HG03378 (cell line): ENCODE results near the gene GNPTG.

ENCODE experiments used
- ATAC-seq: cut with Tn5 transposase; IDR thresholded peaks from one replicate; pipeline ENCODE4 v1.9.1; 2021; ENCODE audit warnings: mild to moderate bottlenecking, moderate library complexity; ENCODE audit not compliant: unreplicated experiment

GNPTG gene

DNA sequence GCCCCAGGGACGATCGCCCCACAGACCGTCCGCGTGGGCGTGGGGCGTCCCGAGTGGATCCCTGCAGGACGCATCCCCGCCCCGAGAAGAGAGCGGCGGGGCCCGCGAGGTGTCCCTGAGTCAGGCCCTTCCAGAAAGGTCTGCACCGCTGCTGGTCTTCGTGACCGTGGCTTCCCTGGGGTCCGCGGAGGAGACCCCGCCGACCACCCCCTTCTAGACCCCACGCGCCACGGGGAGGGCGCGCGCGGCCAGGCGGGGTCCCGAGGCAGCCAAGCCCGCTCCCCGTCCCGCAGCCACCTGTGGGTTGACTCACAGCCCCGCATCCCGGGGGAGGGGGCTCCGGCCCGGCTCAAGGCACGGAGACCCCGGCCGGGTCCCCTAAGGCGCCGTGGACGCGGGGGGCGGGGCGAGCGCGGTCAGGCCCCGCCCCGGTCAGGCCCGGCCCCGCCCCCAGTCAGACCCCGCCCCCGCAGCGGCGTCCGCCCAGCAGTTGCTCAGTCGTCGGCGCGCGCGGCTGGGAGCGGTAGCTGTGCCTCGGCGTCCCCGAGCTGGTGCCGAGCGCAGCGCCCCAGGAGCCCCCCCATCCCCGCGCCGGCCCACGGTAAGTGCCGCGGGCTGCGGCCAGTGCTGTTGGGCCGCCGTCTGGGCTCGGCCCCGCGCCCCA is 18.4 kb upstream of the GNPTG start, which contains the start of gene BAIAP3:
TSS of gene BAIAP3 (plus strand) at position 497 of the 664 bp plus-strand sequence. CDS start 4,905 bp downstream, outside the sequence.
- no peak for ATAC-seq

- no peak for ATAC-seq
Observed at GRCh38 chr16:1333854-1334700, 17.7 kb upstream of the GNPTG start.

- no peak for ATAC-seq
Observed at GRCh38 chr16:1334739-1335138, 17.0 kb upstream of the GNPTG start.

DNA sequence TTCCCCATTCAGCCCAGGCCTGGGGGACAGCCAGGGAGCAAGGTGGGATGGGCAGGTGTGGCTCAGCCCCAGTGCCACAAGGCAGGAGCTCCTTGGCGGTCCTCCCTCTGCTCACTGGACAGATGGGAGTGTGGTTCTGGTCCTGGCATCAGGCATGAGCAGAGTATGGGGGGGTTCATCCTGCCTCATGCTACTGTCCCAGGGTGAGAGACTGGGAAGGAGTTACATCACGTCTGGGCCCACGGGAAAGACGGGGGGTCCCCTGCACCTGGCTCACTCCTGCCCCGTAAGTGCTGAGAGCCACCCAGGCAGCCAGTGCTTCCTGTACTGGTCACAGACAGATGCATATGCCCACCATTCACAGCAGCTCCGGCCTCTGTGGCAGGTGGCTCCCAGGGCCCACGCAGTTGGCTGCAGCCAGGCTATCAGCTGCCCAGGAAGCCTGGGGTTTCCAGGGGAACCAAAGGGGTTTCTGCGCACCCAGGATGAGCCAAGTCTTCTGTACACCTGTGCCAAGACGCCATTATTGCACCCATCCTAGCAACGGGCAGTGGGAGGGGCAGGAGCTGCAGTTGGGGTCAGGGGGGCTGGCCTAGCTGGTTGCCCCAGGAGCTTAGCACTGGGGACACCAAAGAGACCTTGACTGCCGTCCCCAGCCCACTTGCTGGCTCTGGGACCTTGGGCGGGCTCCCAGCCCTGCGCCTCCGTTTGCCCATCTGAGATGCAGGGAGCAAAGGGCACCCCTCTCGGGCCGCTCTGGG is 16.3 kb upstream of the GNPTG start:
- ATAC-seq = no peak

- ATAC-seq = no peak
Observed at GRCh38 chr16:1335996-1336395, 15.7 kb upstream of the GNPTG start.

- no peak for ATAC-seq
Observed at GRCh38 chr16:1336619-1337018, 15.1 kb upstream of the GNPTG start.

- ATAC-seq = no peak
Observed at GRCh38 chr16:1337486-1337885, 14.2 kb upstream of the GNPTG start.

GRCh38 chr16:1338119-1338730 is 13.5 kb upstream of the GNPTG start:
- no peak for ATAC-seq

- no peak for ATAC-seq
Observed at GRCh38 chr16:1338855-1339675, 12.7 kb upstream of the GNPTG start.

DNA sequence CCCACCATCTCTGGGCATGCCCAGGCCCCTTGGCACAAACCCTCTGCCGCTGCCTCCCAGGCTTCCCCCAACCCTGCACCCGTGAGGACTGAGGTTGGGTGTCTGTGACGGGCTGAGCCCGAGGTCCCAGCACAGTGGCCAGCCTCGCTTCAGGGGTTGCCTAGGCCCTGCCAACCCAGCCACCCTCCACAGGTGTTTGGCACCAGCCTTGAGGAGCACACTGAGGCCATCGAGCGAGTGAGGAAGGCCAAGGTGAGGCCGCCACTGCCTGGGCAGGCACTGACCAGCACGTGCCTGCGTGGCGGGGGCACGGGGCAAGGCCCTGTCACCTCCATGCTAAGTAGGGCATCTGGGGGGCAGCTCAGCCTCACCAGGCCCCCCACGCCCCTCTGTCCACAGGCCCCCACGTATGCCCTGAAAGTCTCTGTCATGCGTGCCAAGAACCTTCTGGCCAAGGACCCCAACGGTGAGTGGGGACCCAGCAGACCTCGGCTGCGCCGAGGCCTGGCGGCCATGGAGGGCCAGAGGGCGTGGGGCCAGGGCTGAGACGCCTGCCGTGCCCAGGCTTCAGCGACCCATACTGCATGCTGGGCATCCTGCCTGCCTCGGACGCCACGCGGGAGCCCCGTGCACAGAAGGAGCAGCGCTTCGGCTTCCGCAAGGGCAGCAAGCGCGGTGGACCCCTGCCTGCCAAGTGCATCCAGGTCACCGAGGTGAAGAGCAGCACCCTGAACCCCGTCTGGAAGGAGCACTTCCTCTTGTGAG is 10.8 kb upstream of the GNPTG start:
- no peak for ATAC-seq

- ATAC-seq = no peak
Observed at GRCh38 chr16:1341495-1342420, 10.0 kb upstream of the GNPTG start.

- peak; percentile 75 for ATAC-seq
Observed at GRCh38 chr16:1342526-1343427, 9.0 kb upstream of the GNPTG start.

GRCh38 chr16:1343428-1344242 is 8.1 kb upstream of the GNPTG start:
- ATAC-seq = peak; percentile 7

- no peak for ATAC-seq
Observed at GRCh38 chr16:1344499-1344898, 7.2 kb upstream of the GNPTG start.

DNA sequence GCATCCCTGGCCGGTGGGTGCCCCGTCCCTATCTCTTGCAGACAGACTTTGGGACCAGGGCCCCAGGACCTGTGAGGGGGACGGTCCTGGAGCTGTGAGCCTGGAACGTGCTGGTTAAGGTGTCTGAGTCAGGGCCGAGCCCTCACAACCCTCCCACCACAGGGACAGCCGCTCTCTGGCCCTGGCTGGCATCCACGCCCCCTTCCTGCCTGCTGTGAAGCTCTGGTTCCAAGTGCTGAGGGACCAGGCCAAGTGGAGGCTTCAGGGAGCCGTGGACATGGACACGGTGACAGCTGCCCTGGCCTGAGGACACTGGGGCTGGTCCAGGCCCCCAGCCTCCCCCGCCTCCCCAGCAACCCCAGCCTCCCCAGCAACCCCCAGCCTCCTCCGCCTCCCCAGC is 6.6 kb upstream of the GNPTG start:
- ATAC-seq = no peak

GRCh38 chr16:1345651-1346421 is 5.9 kb upstream of the GNPTG start:
- ATAC-seq = no peak
